ENCODE results near the gene SEC14L6.
A peak's percentile ranks its signal among the peaks of the same experiment; 100 is the strongest.
"Not testable (repeated sequence)": the region's sequence is repeated elsewhere in the genome, so short reads cannot be mapped to it uniquely, and the experiment has no call there.

SEC14L6 gene

DNA sequence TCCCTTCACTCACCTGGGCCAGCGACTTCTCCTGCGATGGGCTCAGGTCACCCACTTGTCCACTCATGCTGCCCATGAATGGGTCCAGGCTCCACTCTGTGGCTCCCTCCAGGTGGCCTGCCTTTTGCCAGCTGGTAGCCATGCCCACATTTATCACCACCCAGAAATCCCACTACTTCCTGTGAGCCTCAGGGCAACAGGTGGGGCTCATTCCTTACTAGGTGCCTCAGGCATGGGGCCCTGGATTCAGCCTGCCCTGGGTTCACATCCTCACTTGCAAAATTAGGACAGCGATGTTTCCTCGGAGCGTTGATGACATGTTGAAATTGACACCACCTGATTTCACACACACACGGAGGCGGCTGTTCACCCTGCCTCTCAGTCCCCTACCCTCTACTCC is at the start of gene SEC14L6:
SEC14L6 (minus strand) TSS at position 126 of the 400 bp plus-strand sequence; CDS start at position 67, 59 bp downstream.
- Histone ChIP-seq H3K36me3 (ENCODE audit: control insufficient read depth, insufficient read depth, low read length) (no peaks in the 10 kb centered on the region), H3K27me3 (ENCODE audit: control insufficient read depth, insufficient read depth, low read length) (no peaks in the 10 kb centered on the region; the same call in 1 of the 2 replicates), H3K9me3 (ENCODE audit: control insufficient read depth, insufficient read depth, low read length) (no peaks in the 10 kb centered on the region), H3K4me1 (ENCODE audit: control insufficient read depth, insufficient read depth, low read length) (peaks cover 2% of the 10 kb centered on the region; the same call in 1 of the 2 replicates), H3K4me3 (ENCODE audit: low read length) (no peak within 1 kb of the TSS), H3K27ac (ENCODE audit: low read length) (no peak within 1 kb of the TSS)
- no CpG with 5 or more reads among the region's 7 CpGs for WGBS (ENCODE audit: insufficient coverage, insufficient read length)
- no peak for DNase-seq (ENCODE audit: low read depth, low spot score)

DNA sequence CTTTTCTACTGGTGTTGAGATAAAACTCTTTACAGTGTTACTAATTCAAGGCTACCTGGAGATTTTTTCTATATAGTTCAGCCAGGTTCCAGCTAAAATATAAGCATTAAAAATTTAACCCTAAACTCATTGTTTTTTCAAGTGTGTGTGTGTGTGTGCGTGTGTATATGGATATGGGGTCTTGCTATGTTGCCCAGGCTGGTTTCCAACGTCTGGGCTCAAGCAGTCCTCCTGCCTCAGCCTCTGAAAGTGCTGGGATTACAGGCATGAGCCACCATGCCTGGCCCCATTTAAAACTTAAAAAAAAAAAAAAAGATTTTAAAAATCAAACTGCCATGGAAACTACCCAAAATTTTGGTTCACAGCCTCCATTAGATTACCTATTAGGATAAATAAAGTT is 49.7 kb upstream of the SEC14L6 start:
- H3K27me3 ChIP-seq (ENCODE audit: control insufficient read depth, insufficient read depth, low read length), result no peaks in the 10 kb centered on the region
- no peak overlapping the region for H3K4me3 ChIP-seq (ENCODE audit: low read length)
- no peak overlapping the region for H3K27ac ChIP-seq (ENCODE audit: low read length)
- DNase-seq (ENCODE audit: low read depth, low spot score), result no peak
- H3K9me3 ChIP-seq (ENCODE audit: control insufficient read depth, insufficient read depth, low read length), result no peaks in the 10 kb centered on the region
- no peaks in the 10 kb centered on the region for H3K36me3 ChIP-seq (ENCODE audit: control insufficient read depth, insufficient read depth, low read length)
- H3K4me1 ChIP-seq (ENCODE audit: control insufficient read depth, insufficient read depth, low read length), result no peaks in the 10 kb centered on the region
- no CpG with 5 or more reads among the region's 2 CpGs for WGBS (ENCODE audit: insufficient coverage, insufficient read length)

DNA sequence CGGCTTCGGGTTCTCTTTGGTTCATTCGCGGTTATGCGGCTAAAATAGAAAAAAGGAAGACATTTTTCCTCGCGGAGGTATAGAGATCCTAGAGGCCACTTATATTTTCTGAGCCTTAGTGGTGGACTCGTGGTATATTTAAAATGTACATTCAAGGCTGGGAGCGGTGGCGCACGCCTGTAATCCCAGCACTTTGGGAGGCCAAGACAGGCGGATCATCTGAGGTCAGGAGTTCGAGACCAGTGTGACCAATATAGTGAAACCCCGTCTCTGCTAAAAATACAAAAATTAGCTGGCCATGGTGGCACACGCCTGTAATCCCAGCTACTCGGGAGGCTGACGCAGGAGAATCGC is 45.8 kb upstream of the SEC14L6 start:
- WGBS (ENCODE audit: insufficient coverage, insufficient read length), result no CpG with 5 or more reads among the region's 18 CpGs
- H3K4me1 ChIP-seq (ENCODE audit: control insufficient read depth, insufficient read depth, low read length); DNase-seq (ENCODE audit: low read depth, low spot score); H3K9me3 ChIP-seq (ENCODE audit: control insufficient read depth, insufficient read depth, low read length); H3K27me3 ChIP-seq (ENCODE audit: control insufficient read depth, insufficient read depth, low read length); H3K4me3 ChIP-seq (ENCODE audit: low read length); H3K27ac ChIP-seq (ENCODE audit: low read length): not testable (repeated sequence)
- peaks cover 12% of the 10 kb centered on the region; the same call in 1 of the 2 replicates for H3K36me3 ChIP-seq (ENCODE audit: control insufficient read depth, insufficient read depth, low read length)

DNA sequence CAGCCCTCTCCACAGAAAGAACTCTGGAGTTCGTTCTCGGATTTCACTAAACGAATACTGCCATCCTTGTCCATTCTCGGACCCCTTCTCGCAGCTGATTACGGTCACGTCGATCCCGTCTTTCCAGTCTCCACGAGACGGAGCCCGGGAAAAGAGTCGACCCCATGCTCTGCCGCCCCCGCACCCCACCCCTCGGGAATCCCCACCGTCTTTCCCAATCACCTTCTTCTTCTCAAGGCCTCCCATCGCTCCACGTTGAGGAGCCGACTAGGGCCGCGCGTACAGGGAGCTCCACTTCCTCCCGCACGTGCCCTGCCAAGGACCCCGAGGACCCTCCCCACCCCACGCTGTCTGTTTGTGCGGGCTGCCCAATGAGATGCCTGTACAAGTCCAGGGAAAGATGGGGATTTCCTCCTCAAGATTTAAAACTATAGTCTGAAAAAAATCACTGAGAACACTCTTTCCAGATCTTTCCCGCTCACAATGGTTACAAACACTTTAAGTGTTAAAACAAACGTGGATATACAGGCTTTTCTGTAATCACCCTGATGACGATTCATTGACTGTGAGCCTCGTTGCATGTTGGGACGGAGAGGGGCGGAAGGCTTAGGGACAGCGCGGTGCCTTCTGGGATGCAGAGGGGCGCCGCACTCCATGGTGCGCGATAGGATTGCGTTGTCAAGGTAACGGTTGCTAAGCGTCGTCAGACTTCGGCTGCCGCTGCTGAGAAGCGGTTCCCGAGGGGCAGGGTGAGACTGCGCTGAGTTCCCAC is 45.2 kb upstream of the SEC14L6 start, which contains the start of gene PES1:
PES1 (minus strand) TSS at position 323 of the 772 bp plus-strand sequence; CDS start at position 246, 77 bp downstream.
- H3K4me3 ChIP-seq (ENCODE audit: low read length), result peak within 1 kb of the TSS; percentile 80
- H3K27me3 ChIP-seq (ENCODE audit: control insufficient read depth, insufficient read depth, low read length), result no peaks in the 10 kb centered on the region
- peak; percentile 99 for DNase-seq (ENCODE audit: low read depth, low spot score)
- no CpG with 5 or more reads among the region's 49 CpGs for WGBS (ENCODE audit: insufficient coverage, insufficient read length)
- H3K4me1 ChIP-seq (ENCODE audit: control insufficient read depth, insufficient read depth, low read length), result no peaks in the 10 kb centered on the region
- H3K36me3 ChIP-seq (ENCODE audit: control insufficient read depth, insufficient read depth, low read length), result peaks cover 16% of the 10 kb centered on the region; the same call in 1 of the 2 replicates
- no peak within 1 kb of the TSS for H3K27ac ChIP-seq (ENCODE audit: low read length)
- H3K9me3 ChIP-seq (ENCODE audit: control insufficient read depth, insufficient read depth, low read length), result no peaks in the 10 kb centered on the region

DNA sequence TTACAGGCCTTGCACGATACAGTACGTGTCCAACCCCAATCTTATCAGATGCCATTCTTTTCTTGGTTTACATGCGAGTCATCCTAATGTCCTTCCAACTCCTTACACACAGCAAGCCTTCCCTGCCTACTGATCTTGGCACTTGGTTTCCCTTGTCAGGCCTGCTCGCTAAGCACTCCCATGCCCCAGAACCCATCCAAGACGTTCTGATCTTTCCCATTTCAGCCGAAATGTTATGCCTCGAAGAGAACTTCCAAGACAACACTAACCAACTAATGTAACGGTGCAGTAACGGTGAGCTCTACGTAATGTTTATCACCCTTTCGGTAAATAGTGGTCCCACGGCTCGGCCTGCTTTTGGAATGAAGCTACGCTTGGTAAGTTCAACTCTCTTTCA is 44.6 kb upstream of the SEC14L6 start:
- no peak overlapping the region for H3K27ac ChIP-seq (ENCODE audit: low read length)
- no CpG with 5 or more reads among the region's 14 CpGs for WGBS (ENCODE audit: insufficient coverage, insufficient read length)
- H3K36me3 ChIP-seq (ENCODE audit: control insufficient read depth, insufficient read depth, low read length), result peaks cover 22% of the 10 kb centered on the region
- peak overlapping the region; percentile 80 for H3K4me3 ChIP-seq (ENCODE audit: low read length)
- H3K27me3 ChIP-seq (ENCODE audit: control insufficient read depth, insufficient read depth, low read length), result no peaks in the 10 kb centered on the region
- H3K4me1 ChIP-seq (ENCODE audit: control insufficient read depth, insufficient read depth, low read length), result no peaks in the 10 kb centered on the region
- no peak for DNase-seq (ENCODE audit: low read depth, low spot score)
- H3K9me3 ChIP-seq (ENCODE audit: control insufficient read depth, insufficient read depth, low read length), result no peaks in the 10 kb centered on the region

DNA sequence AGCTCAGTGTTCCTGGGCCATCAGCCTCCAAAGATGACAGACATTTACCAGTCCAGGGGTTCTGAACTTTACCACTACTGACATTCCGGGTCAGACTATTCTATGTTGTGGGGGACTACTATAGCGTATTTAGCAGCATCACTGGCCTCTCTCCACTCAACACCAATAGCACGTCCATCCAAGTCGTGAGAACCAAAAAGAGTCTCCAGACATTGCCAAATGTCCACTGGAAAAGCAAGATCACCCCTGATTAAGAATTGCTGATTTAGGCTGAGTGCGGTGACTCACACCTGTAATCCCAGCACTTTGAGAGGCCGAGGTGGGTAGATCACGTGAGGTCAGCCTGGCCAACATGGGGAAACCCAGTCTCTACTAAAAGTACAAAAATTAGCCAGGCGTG is 39.9 kb upstream of the SEC14L6 start:
- no CpG with 5 or more reads among the region's 8 CpGs for WGBS (ENCODE audit: insufficient coverage, insufficient read length)
- no peaks in the 10 kb centered on the region for H3K9me3 ChIP-seq (ENCODE audit: control insufficient read depth, insufficient read depth, low read length)
- no peaks in the 10 kb centered on the region for H3K27me3 ChIP-seq (ENCODE audit: control insufficient read depth, insufficient read depth, low read length)
- H3K36me3 ChIP-seq (ENCODE audit: control insufficient read depth, insufficient read depth, low read length), result peaks cover 56% of the 10 kb centered on the region
- no peak overlapping the region for H3K4me3 ChIP-seq (ENCODE audit: low read length)
- H3K27ac ChIP-seq (ENCODE audit: low read length), result no peak overlapping the region
- no peaks in the 10 kb centered on the region; the same call in 1 of the 2 replicates for H3K4me1 ChIP-seq (ENCODE audit: control insufficient read depth, insufficient read depth, low read length)
- no peak for DNase-seq (ENCODE audit: low read depth, low spot score)

DNA sequence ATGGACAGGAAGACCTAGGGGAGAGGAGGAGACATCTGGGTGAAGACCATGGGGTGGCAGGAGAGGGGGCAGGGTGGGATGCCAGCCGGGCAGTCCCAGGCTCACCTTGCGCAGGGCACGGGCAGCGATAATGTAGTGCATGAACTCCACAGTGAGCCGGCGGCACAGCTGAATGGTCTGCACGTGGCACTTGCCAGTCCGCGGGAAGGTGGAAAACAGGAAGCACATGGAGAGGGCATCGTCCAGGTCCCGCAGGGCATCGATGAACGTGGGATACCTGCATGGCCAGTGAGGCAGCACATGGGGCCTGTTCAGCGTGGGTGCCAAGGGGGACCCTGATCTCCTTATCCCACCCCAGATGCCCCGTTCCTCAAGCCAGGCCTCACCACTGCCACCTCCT is 37.9 kb upstream of the SEC14L6 start:
- Histone ChIP-seq H3K27me3 (ENCODE audit: control insufficient read depth, insufficient read depth, low read length) (no peaks in the 10 kb centered on the region), H3K4me1 (ENCODE audit: control insufficient read depth, insufficient read depth, low read length) (no peaks in the 10 kb centered on the region; the same call in 1 of the 2 replicates), H3K9me3 (ENCODE audit: control insufficient read depth, insufficient read depth, low read length) (no peaks in the 10 kb centered on the region), H3K36me3 (ENCODE audit: control insufficient read depth, insufficient read depth, low read length) (peaks cover 76% of the 10 kb centered on the region), H3K27ac (ENCODE audit: low read length) (no peak overlapping the region), H3K4me3 (ENCODE audit: low read length) (no peak overlapping the region)
- no peak for DNase-seq (ENCODE audit: low read depth, low spot score)
- WGBS (ENCODE audit: insufficient coverage, insufficient read length), result no CpG with 5 or more reads among the region's 15 CpGs

DNA sequence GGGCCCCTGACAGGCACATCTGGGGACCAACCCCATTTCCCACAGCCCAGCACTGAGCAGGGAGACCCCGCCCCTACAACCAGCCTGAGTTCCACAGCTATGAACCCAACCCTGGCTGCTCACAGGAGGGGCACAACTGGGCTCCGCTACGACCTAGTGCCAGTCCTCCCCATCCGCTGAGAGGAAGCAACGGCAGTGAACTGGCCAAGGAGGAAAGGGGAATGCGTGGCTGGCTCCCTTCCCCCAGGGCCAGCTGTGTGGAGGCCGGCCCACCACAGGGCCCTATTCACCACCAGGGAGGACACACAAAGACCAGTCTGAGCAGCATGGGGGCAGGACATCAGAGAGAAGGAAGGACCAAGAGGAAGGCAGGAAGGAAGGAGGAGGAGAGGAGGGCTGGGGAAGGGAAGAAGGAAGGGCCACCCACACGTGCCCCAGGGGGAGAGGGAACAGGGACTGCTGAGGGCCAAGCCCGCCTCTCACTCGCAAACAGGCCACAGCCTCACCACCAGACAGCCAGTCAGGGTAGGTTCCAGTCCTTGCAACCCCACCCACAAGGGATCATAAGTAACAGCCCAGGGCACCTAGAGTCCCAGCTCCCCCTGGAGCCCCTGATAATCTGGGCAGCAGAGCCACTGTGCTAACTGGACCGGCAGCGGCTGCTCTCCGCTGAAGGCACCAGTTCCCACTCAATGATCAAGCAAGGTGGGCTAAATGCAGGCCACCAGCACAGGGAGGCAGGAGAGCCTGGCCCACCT is 36.4 kb upstream of the SEC14L6 start:
- no peak overlapping the region for H3K27ac ChIP-seq (ENCODE audit: low read length)
- no peaks in the 10 kb centered on the region; the same call in 1 of the 2 replicates for H3K4me1 ChIP-seq (ENCODE audit: control insufficient read depth, insufficient read depth, low read length)
- WGBS (ENCODE audit: insufficient coverage, insufficient read length), result no CpG with 5 or more reads among the region's 13 CpGs
- DNase-seq (ENCODE audit: low read depth, low spot score), result no peak
- no peaks in the 10 kb centered on the region for H3K9me3 ChIP-seq (ENCODE audit: control insufficient read depth, insufficient read depth, low read length)
- no peak overlapping the region for H3K4me3 ChIP-seq (ENCODE audit: low read length)
- peaks cover 84% of the 10 kb centered on the region for H3K36me3 ChIP-seq (ENCODE audit: control insufficient read depth, insufficient read depth, low read length)
- H3K27me3 ChIP-seq (ENCODE audit: control insufficient read depth, insufficient read depth, low read length), result no peaks in the 10 kb centered on the region

DNA sequence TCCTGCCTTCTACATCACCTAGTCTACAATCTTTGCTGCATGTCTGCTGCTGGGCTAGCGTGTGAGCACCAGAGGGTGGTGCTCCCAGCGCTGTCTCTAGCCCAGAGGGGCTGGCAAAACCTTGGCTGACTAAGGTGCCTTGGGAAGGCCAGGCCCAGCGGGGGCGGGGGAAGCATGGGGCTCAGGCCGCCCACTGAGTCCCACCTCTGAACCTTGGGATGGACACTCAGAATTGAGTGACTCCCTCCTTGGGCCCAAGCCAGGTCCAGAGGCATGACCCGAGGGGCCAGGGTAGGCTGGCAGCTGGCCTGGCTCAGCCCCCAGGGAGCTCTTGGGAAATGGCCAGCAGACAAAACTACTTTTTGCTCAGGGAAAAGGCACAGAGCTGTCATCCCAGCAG is 35.5 kb upstream of the SEC14L6 start:
- Histone ChIP-seq H3K27ac (ENCODE audit: low read length) (no peak overlapping the region), H3K27me3 (ENCODE audit: control insufficient read depth, insufficient read depth, low read length) (no peaks in the 10 kb centered on the region), H3K4me3 (ENCODE audit: low read length) (no peak overlapping the region), H3K36me3 (ENCODE audit: control insufficient read depth, insufficient read depth, low read length) (peaks cover 83% of the 10 kb centered on the region), H3K4me1 (ENCODE audit: control insufficient read depth, insufficient read depth, low read length) (no peaks in the 10 kb centered on the region; the same call in 1 of the 2 replicates), H3K9me3 (ENCODE audit: control insufficient read depth, insufficient read depth, low read length) (no peaks in the 10 kb centered on the region)
- WGBS (ENCODE audit: insufficient coverage, insufficient read length), result no CpG with 5 or more reads among the region's 6 CpGs
- no peak for DNase-seq (ENCODE audit: low read depth, low spot score)

DNA sequence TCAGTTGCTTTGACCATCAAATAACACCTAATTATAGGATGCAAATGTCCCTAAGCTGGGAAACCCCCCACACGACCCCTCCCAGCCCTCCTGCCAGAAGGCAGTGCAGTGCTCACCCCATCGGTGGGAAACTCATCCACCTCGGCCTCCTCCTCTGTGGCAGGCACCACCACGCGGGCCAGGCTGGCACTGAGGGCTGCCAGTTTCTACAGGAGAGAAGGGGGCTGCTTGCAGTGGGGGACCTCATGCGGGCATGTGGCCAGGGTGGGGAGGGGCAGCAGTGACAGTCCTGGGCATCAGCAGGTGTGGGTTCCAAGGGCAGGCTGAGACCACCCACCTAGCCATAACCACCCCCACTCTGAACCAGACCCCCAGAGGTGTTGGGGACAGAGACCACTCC is 34.4 kb upstream of the SEC14L6 start:
- peaks cover 83% of the 10 kb centered on the region for H3K36me3 ChIP-seq (ENCODE audit: control insufficient read depth, insufficient read depth, low read length)

More for the DNA sequence above, 34.4 kb upstream of the SEC14L6 start:
- no peak overlapping the region for H3K27ac ChIP-seq (ENCODE audit: low read length)
- H3K27me3 ChIP-seq (ENCODE audit: control insufficient read depth, insufficient read depth, low read length), result no peaks in the 10 kb centered on the region
- no peak for DNase-seq (ENCODE audit: low read depth, low spot score)
- H3K4me1 ChIP-seq (ENCODE audit: control insufficient read depth, insufficient read depth, low read length), result no peaks in the 10 kb centered on the region; the same call in 1 of the 2 replicates
- WGBS (ENCODE audit: insufficient coverage, insufficient read length), result no CpG with 5 or more reads among the region's 6 CpGs
- H3K4me3 ChIP-seq (ENCODE audit: low read length), result no peak overlapping the region
- no peaks in the 10 kb centered on the region for H3K9me3 ChIP-seq (ENCODE audit: control insufficient read depth, insufficient read depth, low read length)
